Activated CD8-positive, alpha-beta memory T cell treated with anti-CD3 and anti-CD28 coated beads, Interleukin-2, amount 50 U/mL, for 1 hour (primary cell): ENCODE results near the gene LSM12.
"Not testable (repeated sequence)": the region's sequence is repeated elsewhere in the genome, so short reads cannot be mapped to it uniquely, and the experiment has no call there.

Source experiments
- DNase-seq: peaks from one replicate; pipeline ENCODE4 v3.0.0-alpha.2; 2020; ENCODE audit errors: extremely low read depth

LSM12 gene

GRCh38 chr17:44044071-44044470 lies 22.4 kb downstream of the LSM12 start:
- DNase-seq = no peak

- DNase-seq = no peak
These were observed 23.2 kb downstream of the LSM12 start for GRCh38 chr17:44043272-44043696.

DNA sequence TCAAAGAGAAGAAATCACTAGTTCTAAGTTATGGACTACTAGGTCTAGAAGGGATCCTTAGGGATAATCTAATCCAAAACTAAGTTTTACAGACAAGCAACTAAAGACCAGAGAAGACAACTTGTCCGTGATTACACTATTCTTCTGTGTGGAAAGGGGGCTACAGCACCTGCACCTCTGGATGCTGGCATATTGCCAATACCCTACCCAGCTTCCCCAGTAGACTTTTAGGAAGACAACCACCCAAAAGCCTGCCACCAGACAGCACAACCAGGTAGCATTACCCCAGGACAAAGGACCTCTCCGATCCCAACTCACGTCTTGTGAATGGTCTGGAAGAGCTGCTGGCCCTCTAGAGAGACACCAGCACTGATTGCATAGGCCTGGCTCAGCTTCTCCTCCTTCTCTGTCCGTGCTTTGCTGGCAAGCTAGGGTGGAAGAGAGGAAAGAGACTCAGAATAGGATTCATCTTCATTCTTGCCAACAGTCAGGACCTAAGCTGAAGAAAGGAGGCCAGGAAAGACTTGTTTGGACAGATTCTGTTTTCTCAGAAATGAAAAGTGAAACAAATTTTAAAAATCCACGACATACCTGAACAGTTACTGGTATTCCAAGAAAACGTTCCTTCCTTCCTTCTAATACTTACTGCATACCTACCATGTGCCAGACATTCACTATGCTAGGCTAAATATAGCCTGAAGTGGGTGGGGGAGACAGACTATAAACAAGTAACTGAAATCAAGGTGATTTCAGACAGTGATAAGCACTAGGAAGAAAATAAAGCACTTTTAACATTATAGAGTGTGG lies 26.4 kb downstream of the LSM12 start:
- no peak for DNase-seq

DNA sequence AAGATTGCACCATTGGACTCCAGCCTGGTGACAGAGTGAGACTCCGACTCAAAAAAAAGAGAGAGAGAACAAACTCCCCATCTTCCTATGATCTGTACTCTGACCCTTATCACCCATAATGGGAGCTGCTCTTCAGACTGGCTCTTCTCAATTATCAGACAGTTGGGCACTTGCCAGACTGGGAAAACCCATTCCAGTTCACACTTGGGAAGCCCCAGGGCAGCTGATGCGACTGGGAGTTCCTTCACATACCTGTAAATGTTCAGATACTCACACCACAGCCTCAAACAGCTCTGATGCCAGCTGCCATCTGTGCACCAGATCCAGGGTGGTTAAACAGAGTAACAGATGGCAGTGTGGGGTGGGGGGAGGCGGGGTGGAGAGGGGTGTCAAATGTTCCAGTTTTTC lies 27.9 kb downstream of the LSM12 start:
- DNase-seq = no peak

GRCh38 chr17:44037471-44037870 lies 29.0 kb downstream of the LSM12 start:
- DNase-seq = no peak

GRCh38 chr17:44034688-44035087 lies 31.8 kb downstream of the LSM12 start:
- DNase-seq = not testable (repeated sequence)

- DNase-seq = no peak
These were observed 32.5 kb downstream of the LSM12 start for GRCh38 chr17:44033861-44034408.

DNA sequence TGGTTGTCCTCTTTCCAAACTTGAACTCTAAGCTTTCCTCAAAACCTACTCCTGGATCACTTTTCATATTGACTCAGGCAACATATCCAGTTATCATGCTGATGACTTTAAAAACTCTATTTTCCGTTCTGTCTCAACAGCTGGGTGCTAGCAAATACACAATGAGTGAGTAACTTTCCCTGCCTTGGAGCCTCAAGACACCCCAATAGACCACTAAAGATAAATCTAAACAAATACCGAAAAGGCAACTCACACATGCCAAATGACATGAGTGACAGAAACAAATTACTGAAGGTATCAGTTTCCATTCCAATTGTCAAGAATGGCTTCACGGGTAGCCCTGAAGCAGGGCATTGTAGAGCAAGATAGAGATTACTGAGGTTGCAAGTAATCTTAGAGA lies 36.0 kb downstream of the LSM12 start:
- no peak for DNase-seq

GRCh38 chr17:44029736-44030135 lies 36.7 kb downstream of the LSM12 start:
- DNase-seq = no peak

DNA sequence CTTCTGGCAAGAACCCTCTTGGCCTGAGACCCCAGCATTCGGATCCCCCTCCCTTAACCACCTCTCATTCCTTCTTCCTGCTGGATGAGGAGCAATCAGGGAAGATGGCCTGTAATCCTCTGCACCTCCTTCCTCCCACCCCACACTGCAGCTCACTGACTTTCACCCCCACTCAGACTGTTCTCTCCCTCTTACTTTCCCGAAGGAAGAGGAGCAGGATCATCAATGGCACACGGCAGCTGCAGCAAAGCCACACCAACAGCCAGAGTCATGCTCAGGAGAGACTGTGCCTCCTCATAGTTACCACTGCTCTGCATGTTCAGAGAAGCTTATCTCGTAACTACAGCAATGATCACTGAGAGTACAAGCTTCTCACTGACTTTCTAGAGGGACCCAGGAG lies 41.6 kb downstream of the LSM12 start:
- no peak for DNase-seq

DNA sequence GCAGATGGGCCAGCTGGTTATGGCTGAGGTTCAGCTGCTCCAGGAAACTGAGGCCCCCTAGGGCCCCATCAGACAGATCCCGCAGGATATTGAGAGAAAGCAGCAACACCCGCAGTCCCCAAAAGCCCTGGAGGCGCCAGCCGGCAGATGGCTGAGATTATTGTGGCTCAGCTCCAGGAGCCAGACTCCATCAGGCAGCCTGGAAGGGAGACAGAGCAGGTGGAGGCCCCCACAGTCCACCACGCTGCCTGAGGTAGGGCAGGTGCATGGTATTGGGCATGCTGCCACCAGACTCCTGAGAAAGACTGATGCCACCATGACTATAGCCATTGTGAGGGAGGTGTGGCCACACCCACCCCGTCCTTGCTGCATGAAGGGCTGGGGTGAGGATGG lies 42.2 kb downstream of the LSM12 start:
- no peak for DNase-seq

- DNase-seq = no peak
These were observed 42.8 kb downstream of the LSM12 start for GRCh38 chr17:44023545-44024270.

DNA sequence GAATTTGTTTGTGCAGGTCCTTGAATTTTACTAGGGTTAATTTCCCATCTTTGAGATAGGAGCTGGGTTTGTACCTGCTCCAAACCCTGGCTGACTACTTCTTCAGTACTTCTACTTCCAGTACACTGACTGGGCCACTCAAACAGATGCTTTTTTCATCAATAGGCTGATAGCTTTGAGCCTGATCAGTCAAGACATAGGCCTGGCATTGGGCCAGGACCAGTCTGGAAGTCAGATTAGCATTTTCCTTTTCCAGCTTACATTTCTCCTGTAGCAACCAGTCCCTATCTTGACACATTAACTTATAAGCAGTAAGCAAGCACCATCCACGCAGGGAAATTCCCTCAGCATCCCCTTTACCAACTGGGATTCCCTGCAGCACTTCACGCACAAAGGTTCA lies 44.2 kb downstream of the LSM12 start:
- no peak for DNase-seq

DNA sequence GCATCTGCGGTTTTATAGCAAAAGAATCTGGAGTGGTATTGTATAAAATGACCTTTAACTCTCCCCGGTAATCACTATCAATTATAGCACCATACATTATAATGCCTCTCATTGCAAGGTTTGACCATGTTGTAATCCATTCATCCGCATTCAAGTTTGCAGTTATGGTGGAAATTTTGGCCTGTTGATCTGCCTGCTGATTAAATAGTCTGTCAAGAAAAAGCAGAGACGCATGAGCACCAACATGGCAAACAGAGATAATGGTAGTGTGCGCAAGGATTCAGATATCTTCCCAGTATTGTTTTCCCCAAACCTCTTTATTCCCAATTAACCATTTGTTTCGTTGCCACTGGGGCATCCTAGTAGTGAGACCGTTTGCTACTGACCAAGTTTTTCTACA lies 45.2 kb downstream of the LSM12 start:
- DNase-seq = not testable (repeated sequence)

- peak; percentile 83 for DNase-seq
These were observed 51.9 kb downstream of the LSM12 start, which contains the start of gene TMEM101 for GRCh38 chr17:44014437-44015172. Gene TMEM101 (minus strand): TSS chr17:44014963. CDS start chr17:44014952, 11 bp downstream.

- DNase-seq = no peak
These were observed 52.4 kb downstream of the LSM12 start for GRCh38 chr17:44014133-44014436.

GRCh38 chr17:44012874-44013273 lies 53.6 kb downstream of the LSM12 start:
- no peak for DNase-seq

DNA sequence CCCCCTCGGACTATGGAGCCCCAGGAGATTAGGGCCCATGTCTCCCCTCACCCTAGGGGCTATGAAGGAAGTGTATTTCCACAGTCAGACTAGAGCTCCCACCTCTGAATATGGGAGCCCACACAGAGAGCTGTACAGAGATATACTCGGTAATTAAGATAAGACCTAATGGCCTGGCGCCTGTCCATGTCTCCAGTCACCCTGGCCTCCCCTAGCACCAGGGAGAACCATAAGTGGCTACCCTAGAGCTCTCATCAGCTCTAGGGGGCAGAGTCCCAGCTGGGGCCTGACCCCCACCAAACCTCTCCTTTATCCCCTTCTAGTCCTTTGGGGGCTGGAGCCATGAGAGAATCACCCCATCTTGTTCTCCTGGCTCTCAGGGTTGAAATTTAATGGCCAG lies 54.1 kb downstream of the LSM12 start:
- no peak for DNase-seq

GRCh38 chr17:44011876-44012275 lies 54.6 kb downstream of the LSM12 start:
- no peak for DNase-seq

DNA sequence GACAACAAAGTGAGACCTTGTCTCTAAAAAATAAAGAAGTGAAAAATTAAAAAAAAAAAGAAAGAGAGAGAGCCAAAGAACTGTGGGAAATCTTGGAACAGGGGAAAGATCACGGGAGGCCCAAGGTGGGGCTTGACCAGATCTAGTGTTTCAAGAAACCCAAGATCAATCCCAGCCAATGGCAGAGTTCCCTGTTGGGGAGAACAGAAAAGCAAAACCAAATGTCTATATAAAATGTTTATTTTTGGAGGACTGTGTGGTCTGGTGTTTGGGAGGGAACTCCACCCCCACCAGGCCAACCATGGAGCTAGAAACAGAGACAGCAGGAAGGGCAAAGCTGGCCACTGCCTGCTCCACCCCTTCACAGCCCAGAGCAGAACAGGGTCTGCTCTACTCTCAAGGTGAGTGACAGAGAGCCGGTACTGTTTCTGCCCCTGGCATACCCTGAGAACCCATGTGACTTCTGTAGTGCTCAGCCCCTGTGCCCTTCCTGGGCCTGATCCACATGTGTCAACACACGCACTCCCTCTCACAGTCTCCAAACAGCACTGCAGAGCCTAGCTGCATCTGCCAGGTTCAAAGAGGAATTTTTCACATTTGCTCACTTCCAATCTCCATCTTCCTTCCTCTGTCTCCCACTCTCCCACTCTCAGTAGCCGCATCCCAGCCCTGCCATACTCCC lies 55.4 kb downstream of the LSM12 start:
- no peak for DNase-seq

GRCh38 chr17:44008205-44008909 lies 58.1 kb downstream of the LSM12 start:
- DNase-seq = no peak
